HG03103 (cell line): ENCODE results near the gene SERPINB3.
A peak's percentile ranks its signal among the peaks of the same experiment; 100 is the strongest.
"Not testable (repeated sequence)": the region's sequence is repeated elsewhere in the genome, so short reads cannot be mapped to it uniquely, and the experiment has no call there.

Source experiments
- ATAC-seq: cut with Tn5 transposase; IDR thresholded peaks from one replicate; pipeline ENCODE4 v1.9.1; 2021; ENCODE audit warnings: low read depth; ENCODE audit not compliant: unreplicated experiment

SERPINB3 gene

GRCh38 chr18:63661750-63662149, at the start of gene SERPINB3:
Gene SERPINB3 (minus strand): TSS chr18:63661893. CDS start chr18:63661216, 677 bp downstream.
- not testable (repeated sequence) for ATAC-seq

GRCh38 chr18:63708650-63709049, 47.0 kb upstream of the SERPINB3 start:
- ATAC-seq, result no peak

- ATAC-seq, result no peak
Measured at GRCh38 chr18:63707816-63708215, 46.1 kb upstream of the SERPINB3 start.

DNA sequence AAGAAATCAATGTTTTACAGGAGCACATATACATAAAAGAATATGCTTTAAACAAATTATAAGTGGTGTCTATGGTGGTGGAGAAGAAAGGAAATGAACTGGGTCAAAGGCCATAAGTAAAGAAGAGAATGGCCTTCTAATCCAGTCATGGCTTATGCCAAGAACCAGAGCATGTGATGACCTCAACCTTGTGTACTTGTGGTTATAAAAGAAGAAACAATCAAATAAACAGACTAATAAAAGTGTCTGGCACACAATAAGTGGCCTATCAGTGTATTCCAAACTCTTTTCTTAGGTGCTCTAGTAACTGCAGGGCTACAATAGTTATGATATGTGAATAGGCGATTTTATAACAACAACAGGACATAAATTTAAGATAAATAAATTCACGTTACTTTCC, 43.7 kb upstream of the SERPINB3 start:
- no peak for ATAC-seq

DNA sequence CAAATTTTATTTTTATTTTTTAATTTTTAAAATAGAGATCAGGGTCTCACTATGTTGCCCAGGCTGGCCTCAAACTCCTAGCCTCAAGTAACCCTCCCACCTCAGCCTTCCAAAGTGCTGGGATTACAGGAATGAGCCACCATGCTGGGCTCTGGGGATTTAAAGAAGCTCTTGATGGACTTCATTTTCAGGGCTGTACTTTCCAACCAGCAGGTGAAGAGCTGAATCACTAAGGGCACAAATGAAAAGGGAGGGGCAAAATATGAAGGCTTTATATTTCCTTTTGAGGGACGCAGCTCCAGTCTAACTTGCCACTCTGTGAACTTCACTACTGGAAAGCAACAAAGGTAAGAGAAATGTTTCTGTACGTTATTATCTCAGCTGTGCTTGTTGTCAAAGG, 41.0 kb upstream of the SERPINB3 start, which contains the start of gene SERPINB11:
Gene SERPINB11 (plus strand): TSS at position 301 of the 400 bp plus-strand sequence. CDS start 7,234 bp downstream, outside the sequence.
- ATAC-seq, result no peak

GRCh38 chr18:63701952-63702351, 40.3 kb upstream of the SERPINB3 start:
- ATAC-seq, result no peak

DNA sequence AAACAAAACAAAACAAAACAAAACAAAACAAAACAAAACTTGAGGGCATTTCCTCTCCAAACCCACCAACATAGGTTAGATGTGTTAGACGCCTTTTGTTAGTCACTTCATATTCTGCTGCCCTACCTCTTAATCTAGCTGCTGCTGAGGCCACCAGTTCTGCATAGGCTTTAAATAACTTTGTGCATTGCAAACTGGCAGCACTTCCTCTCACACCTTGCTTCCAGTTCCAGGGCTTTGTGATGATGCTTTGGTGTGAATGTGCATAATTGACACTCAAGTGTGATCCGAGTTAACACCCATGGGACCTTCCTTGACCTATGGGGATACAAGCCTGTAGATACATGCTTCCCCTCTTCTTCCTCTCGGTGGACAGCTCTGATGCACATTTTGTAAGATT, 38.8 kb upstream of the SERPINB3 start:
- no peak for ATAC-seq

- ATAC-seq, result no peak
Measured at GRCh38 chr18:63697097-63697660, 35.5 kb upstream of the SERPINB3 start.

DNA sequence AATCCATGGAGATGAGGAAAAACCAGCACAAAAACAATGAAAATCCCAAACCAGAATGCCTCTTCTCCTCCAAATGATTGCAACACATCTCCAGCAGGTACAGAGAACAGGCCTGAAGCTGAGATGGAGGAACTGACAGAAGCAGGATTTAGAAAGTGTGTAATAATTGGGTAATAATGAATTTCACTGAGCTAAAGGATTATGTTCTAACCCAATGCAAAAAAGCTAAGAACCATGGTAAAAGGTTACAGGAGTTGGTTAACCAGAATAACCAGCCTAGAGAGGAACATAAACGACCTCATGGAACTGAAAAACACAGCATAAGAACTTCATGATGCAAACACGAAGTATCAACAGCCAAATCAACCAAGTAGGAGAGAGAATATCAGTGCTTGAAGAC, 27.4 kb upstream of the SERPINB3 start:
- ATAC-seq, result no peak

DNA sequence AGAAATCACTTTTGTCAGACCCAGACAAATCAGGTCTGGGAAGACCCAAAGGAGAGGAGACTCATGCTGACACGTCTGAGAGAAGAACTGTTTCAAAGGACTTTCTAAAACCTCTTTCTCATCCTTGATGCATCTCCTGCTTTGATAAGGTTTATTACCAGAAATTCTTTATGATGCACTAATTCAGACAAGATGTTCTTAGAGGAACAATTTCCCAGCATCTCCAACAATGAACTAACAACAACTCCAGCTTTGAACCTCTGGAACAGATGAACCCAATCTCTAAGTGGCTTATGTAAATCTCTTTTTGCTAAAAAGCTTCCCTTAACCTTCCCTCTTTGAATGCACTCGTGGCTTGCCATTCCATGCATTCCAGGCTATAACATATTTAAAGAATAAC, 25.2 kb upstream of the SERPINB3 start:
- no peak for ATAC-seq

GRCh38 chr18:63684718-63685117, 23.0 kb upstream of the SERPINB3 start:
- no peak for ATAC-seq

GRCh38 chr18:63683890-63684289, 22.2 kb upstream of the SERPINB3 start:
- ATAC-seq, result no peak

DNA sequence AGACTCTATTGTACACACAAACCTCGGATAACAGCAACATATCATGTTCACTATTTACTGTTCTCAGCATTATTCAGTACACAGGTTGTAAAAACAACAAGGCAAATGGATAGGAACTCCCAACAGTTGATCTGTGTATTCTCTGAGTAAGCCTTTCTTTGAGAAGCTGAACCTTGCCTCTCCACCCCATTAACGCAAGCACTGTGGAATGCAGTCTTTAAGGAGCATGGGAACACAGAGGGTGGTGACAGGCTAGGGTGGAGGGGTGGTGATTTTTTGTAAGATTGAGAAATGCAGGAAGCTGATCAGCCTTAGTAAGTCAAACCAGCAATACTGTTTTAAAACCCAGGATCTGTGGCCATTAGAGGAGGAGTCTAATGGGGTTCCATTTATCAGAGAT, 21.5 kb upstream of the SERPINB3 start:
- no peak for ATAC-seq

GRCh38 chr18:63681449-63682340, 20.0 kb upstream of the SERPINB3 start:
- no peak for ATAC-seq

- no peak for ATAC-seq
Measured at GRCh38 chr18:63679820-63680606, 18.3 kb upstream of the SERPINB3 start.

DNA sequence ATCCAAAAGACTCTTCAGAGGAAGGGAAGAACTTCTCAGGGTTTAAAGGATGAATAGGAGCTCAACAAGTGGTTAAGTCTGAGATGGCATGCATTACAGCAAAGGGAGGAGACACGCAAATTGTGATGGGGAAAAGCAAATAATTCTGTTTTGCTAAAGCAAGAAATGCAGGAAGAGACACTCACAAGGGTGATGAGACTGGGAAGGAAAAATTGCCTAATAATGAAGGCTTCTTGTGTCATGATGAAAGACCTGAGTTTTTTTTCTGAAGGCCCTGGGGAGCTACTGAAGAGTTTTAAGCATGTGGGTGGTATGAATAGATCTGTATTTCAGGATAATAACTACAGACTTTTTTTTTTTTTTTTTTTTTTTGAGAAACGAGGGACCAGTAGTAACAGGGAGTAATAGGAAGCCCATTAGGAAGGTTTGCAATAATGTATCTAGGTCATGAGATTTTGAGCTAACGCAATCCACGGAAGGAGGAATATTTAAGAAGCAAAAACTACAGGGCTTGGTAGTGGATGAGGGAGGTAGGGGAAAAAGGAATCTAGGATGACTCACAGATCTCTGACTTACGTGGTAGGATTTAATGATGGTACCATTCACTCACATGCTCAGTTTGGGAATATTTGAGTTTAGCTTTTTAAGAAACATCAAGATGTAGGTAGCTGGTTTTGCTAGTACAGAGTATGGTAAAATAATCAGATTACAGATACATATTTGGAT, 16.0 kb upstream of the SERPINB3 start:
- no peak for ATAC-seq

GRCh38 chr18:63676526-63677323, 15.0 kb upstream of the SERPINB3 start:
- ATAC-seq, result peak; percentile 85

GRCh38 chr18:63664571-63664970, 2.9 kb upstream of the SERPINB3 start:
- ATAC-seq, result no peak

GRCh38 chr18:63658920-63659319, 2.8 kb downstream of the SERPINB3 start:
- ATAC-seq, result not testable (repeated sequence)

- ATAC-seq, result not testable (repeated sequence)
Measured at GRCh38 chr18:63650271-63650670, 11.4 kb downstream of the SERPINB3 start.
